Activated gamma-delta T cell (primary cell): Measurements from ENCODE around the gene SOD2.
"Not testable (repeated sequence)": the region's sequence is repeated elsewhere in the genome, so short reads cannot be mapped to it uniquely, and the experiment has no call there.

Source experiments
- DNase-seq: peaks from one replicate; lab custom pipeline; 2025; lab: John Stamatoyannopoulos, UW

The SOD2 gene

DNA sequence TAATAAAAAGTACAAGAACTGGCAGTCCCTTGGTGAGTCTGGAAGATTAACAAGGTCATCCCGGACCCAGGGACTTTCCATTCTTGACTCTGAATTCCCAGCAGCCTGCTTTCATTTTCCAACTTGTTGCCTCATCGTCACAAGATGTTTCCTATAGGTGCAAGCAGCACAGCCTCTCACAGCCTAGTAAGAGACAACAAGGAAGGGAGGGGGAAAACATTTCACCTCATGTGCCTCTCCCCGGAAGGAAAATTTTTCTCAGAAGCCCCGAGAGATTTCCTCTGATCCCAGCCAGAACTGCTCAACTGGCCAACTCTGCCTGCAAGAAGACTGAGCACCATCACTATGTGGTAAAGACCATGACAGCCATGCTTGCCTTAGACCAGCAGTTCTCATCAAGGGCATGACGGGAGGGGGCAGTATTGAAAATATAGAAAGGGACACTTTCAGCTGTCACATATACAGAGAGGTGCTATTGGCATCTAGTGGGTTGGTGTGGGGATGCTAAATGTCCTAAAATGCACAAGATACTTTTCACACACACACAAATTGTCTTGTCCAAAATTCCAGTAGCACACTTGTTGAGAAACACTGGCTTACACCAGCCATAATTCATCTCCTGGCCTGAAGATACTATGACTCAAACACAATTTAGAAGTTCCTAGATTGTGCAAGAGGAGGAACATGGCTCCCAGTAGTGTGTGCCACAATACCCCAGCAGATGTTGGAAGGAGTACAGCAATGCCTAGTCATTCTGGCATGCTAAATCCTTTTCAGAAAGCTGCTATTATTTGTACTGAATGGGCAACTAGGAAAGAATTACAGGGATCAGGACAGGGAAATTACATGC is 23.4 kb upstream of the SOD2 start:
- DNase-seq = no peak

DNA sequence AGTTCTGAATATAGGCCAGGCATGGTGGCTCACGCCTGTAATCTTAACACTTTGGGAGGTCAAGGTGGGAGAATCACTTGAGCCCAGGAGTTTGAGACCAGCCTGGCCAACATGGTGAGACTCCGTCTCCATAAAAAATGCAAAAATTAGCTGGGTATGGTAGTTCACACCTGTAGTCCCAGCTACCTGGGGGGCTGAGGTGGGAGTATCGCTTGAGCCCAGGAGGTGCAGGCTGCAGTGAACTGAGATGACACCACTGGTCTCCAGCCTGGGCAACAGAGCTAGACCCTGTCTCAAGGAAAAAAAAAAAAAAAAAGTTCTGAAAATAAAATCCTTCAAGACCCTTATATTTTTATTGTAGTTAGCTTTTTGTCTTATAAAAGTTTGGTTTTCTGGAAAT is 22.6 kb upstream of the SOD2 start:
- no peak for DNase-seq

DNA sequence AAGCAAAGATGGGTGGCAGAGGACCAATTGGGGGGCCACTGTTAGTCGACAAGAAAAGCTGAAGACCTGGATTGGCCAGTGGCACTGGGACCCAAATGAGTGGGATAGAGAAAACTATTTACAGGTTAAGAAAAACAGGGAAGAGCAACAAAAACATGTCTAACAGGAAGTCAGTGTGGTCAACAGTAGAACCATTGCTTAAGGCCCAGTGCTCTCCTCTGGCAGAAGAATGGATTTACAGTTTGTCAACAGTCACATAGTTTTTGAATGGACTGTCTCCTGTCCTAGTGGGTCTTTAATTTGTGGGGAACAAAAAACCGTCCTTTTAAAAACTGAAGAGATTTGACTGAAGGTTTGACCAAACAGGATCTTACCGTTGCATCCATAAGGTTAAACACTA is 22.1 kb upstream of the SOD2 start:
- DNase-seq = no peak

DNA sequence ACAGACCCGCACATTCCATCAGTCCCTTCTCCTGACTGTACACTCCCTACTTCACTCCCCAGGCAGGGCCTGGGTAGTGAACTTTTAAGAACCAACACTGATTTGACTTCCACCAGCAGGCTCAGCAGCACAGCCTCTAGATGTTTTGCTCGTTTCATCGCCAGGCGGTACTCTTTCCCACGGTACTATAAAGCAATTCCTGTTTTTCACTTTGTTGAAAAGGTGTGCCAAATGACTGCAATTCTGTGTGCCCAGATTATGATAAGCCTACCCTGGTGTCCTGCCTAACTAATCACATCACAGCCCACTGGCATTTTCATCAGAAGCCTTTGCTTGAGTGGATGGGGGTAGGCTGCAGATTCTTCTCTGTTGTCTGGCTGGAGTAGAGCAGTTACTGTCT is 21.4 kb upstream of the SOD2 start:
- no peak for DNase-seq

DNA sequence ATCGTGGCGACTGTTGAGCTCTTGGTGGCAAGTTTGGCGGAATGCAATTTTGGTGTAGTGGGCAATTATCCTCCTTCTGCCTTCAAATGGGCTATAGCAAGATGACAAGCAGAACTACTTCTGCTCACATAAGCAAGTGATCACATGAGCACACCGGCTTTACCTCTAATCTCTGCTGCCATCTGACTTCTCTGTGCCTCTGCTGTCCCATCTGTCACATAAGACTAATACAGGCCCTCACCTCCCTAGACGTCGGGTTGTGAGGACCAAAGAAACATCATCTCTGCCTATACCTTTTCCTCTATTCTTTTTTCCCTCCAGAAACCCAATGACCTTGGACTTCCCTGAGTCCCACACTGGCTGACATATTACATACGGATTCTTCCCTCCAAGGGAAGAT is 20.9 kb upstream of the SOD2 start:
- no peak for DNase-seq

DNA sequence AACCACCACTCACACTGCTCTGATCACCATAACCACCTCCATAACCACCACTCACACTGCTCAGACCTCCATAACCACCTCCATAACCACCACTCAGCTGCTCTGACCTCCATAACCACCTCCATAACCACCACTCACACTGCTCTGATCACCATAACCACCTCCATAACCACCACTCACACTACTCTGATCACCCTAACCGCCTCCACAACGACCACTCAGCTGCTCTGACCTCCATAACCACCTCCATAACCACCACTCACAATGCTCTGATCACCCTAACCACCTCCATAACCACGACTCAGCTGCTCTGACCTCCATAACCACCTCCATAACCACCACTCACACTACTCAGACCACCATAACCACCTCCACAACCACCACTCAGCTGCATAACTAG is 19.3 kb upstream of the SOD2 start:
- DNase-seq = not testable (repeated sequence)

DNA sequence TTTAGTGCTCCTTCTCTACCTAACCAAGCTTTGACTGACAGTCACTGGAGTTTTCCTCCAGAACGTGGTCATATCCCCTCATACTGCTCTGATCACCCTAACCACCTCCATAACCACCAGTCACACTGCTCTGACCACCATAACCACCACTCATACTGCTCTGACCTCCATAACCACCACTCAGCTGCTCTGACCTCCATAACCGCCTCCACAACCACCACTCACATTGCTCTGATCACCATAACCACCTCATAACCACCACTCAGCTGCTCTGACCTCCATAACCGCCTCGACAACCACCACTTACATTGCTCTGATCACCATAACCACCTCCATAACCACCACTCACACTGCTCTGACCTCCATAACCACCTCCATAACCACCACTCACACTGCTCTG is 17.6 kb upstream of the SOD2 start:
- not testable (repeated sequence) for DNase-seq

DNA sequence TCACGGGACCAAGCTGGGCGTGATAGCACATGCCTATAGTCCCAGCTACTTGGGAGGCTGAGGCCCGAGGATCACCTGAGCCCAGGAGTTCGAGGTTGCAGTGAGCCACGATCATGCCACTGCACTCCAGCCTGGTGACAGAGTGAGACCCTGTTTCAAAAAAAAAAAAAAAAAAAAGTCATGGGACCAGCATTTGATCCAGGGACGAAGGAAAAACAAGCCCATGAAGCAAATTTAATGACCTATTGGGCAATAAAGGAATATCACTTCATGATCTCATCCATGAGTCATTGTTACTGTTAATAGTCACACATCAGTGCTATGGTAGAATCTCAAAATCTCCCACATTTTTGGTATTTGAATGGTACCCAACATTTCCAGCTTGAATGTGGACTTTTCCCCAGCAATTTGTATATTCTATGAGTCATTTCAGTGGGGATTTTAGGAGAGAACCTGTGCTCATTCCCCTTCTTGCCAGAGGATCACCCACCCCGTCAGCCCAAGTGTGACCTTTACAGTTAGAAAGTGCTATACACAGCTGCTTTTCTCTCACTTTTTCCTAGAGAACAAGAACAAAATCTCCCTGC is 8.5 kb upstream of the SOD2 start:
- DNase-seq = no peak

DNA sequence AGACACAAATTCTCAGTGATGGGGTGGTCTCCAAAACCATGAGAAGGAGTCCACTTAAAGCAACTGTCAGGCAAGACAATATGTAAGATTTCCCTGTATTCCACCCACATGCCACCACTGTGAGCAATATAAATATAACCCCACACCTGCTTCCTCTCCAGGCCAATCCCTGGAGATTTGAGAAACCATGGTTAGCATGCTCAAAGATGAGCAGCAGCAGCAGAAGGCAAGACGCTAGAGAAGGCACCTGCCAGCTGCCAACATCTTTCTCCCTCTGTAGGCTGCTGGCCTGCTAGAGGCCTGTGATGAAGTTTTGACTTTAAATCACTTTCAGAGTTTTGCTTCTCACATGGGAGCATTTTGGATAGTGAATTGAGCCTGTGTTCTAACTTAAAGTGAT is 7.9 kb upstream of the SOD2 start:
- no peak for DNase-seq

DNA sequence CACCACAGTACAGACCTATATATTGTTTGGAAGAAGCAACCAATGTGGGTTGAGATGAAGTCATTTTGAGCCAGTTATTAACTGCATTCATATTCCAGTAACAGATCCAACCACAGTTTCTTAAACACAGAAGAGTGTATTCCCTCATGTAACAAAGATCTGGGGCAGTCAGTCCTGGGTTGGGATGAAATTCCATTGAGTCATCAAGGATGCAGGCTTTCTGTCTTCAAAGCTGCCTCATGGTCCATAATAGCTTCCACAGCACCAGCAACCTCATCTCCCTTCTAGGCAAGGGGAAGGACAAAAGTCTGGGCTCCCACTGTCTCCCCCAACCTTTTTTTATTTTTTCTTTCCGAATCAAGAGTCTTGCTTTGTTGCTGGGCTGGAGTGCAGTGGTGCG is 2.9 kb upstream of the SOD2 start:
- DNase-seq = no peak

DNA sequence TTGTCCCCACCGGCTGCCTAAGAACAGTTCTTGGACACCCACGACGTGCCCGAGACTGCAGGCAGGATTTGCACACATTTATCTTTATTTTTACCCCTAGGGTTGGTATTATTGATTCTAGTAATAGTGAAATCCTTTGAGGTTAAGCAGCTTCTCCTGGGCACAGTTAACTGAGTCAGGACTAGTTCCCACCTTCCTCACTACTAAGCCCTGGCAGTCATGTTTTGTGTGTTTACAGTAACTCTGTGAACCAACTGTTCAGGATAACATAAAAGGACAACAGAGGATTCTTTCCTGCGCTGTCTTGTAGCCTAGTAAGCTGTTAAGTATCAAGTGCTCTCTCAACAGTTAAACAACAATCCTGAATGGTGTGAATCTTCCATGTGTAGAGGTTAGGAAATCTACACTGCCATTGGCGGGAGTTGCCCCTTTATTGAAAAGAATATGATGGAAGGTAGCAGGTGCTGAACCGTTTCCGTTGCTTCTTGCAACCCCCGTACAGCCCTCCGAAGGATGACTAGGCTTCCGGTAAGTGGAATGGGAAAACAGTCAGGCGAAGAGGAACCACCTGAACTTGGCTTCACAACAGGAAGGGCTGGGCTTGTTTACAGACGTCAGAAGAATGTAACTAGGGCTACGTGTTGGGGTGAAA is 979 bp upstream of the SOD2 start:
- no peak for DNase-seq

DNA sequence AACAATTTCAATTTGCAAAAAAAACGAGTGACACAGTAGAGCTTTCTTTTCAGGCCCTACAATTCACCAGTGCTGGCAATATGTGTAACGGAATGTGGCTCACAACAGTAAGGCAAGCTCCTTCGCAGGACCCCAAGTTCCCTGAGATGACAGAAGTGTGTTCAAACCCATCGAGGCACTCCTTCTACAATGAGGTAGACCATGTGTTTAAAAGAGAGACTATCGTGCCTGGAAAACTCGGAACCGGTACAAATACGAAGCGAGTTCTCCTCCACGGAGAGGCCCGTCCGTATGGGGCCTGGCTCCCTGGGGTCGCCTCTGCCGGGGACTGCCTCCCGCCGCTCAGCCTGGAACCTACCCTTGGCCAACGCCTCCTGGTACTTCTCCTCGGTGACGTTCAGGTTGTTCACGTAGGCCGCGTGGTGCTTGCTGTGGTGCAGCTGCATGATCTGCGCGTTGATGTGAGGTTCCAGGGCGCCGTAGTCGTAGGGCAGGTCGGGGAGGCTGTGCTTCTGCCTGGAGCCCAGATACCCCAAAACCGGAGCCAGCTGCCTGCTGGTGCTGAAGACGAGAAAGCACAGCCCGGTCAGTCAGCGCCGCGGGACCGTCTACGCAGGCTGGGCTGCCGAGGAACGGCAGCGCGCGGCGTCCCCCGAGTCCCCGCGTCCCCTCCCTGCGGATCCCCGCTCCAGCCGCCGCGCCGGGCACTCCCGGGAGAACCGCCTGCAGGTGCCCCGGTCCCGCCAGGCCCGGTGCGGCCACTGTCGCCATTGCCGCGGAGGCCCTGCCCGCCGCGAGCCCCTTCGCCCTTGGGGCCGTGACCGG is 526 bp downstream of the SOD2 start:
- peak; percentile 32 for DNase-seq

DNA sequence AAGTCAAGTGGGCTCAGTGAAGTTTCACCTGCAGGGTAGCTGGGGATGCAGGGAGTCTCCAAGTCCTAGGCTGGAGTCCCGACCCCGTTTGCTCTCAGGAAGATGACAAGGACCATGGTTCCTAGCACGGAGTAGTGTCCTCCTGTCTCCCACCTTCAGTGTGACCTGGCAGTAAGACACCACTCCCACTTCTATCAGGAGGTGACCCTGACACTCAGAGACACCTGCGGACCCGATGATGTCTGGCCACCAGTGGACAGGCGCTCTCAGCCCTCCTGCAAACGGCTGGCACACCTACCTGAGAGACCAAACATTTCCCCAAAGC is 1.1 kb downstream of the SOD2 start:
- DNase-seq = no peak

DNA sequence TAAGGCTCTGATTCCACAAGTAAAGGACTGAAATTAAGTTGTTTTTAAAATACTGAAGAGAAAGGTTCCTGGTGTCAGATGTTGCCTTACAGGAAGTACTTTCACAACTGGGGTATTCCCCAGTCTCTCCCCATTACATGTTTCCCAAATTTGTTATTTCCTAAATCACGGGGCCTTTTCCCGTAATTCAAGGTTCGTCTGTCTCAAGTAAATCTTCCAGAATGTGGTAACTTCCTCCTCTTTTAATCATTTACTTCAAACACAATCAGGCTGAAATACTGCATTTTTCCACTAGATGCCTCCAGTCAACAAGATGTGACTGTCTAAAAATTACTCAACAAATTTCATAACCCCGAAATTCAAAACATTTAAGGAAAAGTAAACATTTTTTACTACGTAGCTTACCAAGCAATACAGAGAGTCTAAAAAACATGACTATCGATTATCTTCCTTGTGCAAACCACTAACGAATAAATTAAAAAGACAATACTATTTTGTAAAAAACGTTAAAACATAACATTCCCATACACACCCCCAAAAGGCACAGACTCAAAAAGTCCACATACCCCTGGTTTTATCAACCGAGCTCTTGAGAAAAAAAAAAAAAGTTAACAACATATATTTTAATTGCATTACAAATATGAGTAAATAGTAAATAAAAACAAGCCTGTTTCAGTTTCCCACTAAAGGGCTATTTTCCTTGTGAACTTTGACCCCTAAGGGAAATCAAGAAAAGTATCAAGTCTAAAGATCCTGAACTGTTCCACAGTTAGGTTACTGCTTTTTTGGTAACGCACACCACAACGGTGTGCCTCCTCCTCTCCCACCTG is 1.7 kb downstream of the SOD2 start:
- DNase-seq = no peak

DNA sequence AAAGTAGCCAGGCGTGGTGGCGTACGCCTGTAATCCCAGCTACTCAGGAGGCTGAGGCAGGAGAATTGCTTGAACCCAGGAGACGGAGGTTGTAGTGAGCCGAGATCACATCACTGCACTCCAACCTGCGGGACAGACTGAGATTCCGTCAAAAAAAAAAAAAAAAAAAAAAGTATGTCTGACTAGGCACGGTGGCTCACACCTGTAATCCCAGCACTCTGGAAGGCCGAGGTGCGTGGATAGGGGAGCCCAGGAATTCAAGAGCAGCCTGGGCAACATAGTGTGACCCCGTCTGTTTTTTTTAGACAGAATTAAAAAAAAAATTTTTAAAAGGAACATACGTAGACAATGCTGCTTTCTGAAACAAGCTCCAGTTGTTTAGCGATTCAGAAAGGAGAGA is 2.9 kb downstream of the SOD2 start:
- DNase-seq = not testable (repeated sequence)

DNA sequence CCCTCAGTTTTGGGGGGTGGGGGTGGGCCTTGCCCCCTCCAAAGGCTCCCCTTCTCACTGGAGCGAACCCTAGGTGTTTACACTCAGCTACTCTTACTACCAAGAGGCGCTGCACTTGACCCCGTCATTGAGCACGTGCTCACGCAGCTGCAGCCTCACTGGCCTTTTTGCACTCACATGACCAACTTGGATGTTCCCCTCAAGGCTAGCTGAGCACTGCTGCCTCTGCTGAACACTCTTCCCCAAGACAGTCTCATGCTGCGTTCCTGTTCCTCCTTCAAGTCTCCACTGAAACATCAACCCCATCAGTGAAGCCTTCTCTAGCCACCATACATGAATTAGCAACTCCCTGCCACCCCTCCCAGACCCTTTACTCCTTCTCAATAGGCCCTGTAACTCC is 4.0 kb downstream of the SOD2 start:
- no peak for DNase-seq

DNA sequence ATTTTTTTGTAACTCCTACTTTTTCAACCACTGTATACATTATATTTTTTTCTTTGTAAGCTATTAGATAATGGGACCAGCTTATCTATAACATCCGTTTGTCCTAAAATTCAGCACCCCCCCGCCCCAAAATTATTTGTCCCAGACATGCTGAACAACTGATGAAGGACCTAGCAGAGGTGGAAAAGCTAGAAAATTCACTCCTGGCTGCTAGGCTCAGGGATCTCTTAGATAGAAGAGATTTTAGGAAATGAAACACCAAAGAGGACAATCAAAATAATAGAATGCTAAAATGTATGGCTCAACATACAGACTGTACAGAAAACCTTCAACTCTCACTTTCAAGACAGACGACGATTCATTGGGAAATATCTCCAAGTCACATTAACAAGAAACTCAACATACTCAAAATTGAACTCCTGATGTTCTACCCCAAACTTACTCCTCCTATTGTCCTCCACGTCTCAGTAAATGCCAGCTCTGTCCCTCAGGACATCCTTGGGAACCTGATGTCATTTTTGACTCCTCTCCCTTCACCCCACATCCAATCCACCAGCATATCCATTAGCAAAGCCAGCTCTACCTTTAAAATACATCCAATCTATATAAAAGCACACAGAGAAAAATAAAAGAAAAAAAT is 4.7 kb downstream of the SOD2 start:
- no peak for DNase-seq

DNA sequence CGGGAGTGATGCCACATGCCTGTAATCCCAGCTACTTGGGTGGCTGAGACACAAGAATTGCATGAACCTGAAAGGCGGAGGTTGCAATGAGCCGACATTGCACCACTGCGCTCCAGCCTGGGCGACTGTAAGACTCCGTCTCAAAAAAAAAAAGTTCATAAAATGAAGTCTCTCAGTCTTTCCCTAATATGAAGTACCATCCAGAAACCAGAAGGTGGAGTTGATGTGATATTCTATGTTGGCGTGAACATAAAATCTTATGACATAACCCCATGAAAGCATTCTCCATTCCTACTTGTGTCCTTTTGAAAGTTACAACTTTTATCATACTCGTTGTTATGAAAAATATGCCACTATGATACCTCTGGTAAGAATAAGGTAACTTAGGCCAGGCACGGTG is 5.7 kb downstream of the SOD2 start:
- DNase-seq = no peak

DNA sequence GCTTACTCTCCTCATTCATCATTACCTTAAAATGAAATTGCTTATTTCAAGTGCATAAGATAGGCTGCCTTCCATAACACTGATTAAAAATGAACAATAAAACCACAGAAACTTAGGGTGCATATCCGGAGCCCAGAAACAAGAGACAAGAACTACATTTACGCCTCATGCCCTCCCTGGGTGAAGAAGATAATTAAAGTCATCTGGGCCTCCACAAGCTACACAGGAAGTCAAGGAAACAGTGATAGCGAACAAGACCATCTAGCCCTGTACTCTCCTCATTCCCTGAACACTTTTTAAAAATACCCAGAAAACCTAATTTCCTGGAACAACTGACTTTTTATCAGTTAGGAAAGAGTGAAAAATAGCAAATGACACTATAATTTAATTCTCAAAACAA is 6.3 kb downstream of the SOD2 start:
- DNase-seq = no peak

DNA sequence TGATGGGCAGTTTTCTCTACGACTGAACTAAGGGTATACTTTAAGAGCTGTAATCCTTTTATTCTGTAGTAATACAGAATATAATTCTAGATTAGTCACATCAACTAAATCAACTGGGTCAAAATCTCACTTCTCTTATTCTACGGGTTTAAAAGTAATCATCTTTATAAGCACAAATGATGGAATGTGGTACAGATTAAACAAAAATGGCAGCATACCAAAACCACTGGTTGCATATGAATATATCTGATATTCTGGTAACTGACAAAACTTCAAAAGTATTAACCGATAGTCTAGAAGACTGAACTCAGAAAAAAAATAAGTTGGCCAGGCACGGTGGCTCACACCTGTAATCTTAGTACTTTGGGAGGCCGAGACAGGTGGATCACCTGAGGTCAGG is 7.0 kb downstream of the SOD2 start:
- DNase-seq = no peak

DNA sequence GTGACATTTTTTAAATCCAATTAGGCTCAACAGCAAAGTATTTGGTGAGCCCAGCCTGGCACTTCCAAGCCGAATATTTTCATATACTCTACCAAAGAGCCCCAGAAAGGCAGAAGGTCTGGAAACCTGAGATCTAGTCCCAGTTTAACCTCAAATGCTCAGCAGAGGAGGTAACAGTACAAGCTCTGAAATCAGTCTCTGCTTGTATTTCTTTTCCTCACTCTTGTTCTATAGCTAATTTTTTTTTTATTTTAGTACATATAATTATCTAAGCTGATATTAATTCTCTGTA is 9.1 kb downstream of the SOD2 start:
- no peak for DNase-seq
